PC-9 (cell line): ENCODE measurements around the gene ZFP14. TPM values are rescaled to one million over a fixed set of nuclear protein-coding genes. Genes with fewer than 3 reads are reported as not detected.
"Not testable (repeated sequence)": the region's sequence is repeated elsewhere in the genome, so short reads cannot be mapped to it uniquely, and the experiment has no call there.

Experiments
- BruUV-seq: library from RNA; stranded (reverse); fragments of 400-500 nt; replicated peaks from 2 replicates; lab custom pipeline; 2021; lab: Mats Ljungman, UMichigan
- CTCF ChIA-PET: fragments of 300-600 bp; sonication (Branson Sonifier 250); formaldehyde crosslinking; loops from one replicate; lab custom pipeline; 2022; ENCODE audit warnings: antibody characterized with exemption; lab: Charles Lee
- POLR2A ChIA-PET: fragments of 300-600 bp; sonication (Branson Sonifier 250); formaldehyde crosslinking; loops from one replicate; lab custom pipeline; 2022; ENCODE audit warnings: antibody characterized with exemption; ENCODE audit not compliant: unreplicated experiment; lab: Charles Lee
- DNase-seq, 2 experiments: peaks; one replicate each; pipeline versions ENCODE4 v3.0.0 to v3.0.0-alpha.2; 2015 to 2022; ENCODE audit warnings: mixed read lengths in 1 of 2
- H2AFZ ChIP-seq: fragments of 200-600 bp; sonication (generic); 2 replicates; pipeline ENCODE4 v1.8.1; 2017; ENCODE audit warnings: antibody characterized with exemption
- H3F3A ChIP-seq: fragments of 200-600 bp; sonication (generic); 2 replicates; pipeline ENCODE4 v1.8.1; 2017; ENCODE audit warnings: antibody characterized with exemption, mild to moderate bottlenecking, low read depth; ENCODE audit not compliant: insufficient read depth
- H3K27ac ChIP-seq: fragments of 200-600 bp; sonication (generic); 2 replicates; pipeline ENCODE4 v1.6.1; 2016; ENCODE audit warnings: mixed run types
- H3K27me3 ChIP-seq: fragments of 200-600 bp; sonication (generic); 2 replicates; pipeline ENCODE4 v1.6.1; 2016; ENCODE audit warnings: low read depth, mixed run types; ENCODE audit not compliant: insufficient read depth
- H3K36me3 ChIP-seq: fragments of 200-600 bp; sonication (generic); 2 replicates; pipeline ENCODE4 v1.6.1; 2016; ENCODE audit warnings: low read depth, mixed run types
- H3K4me1 ChIP-seq: fragments of 200-600 bp; sonication (generic); replicated peaks from 2 replicates; pipeline ENCODE4 v1.6.1; 2016; ENCODE audit warnings: mixed run types; ENCODE audit not compliant: insufficient read depth
- H3K4me2 ChIP-seq: fragments of 200-600 bp; sonication (generic); 2 replicates; pipeline ENCODE4 v1.6.1; 2017; ENCODE audit warnings: mixed run types
- H3K4me3 ChIP-seq: fragments of 200-600 bp; sonication (generic); 2 replicates; pipeline ENCODE4 v1.6.1; 2016; ENCODE audit warnings: mixed run types
- H3K79me2 ChIP-seq: fragments of 200-600 bp; sonication (generic); 2 replicates; pipeline ENCODE4 v1.6.1; 2017; ENCODE audit warnings: low read depth, mixed run types
- H3K9me2 ChIP-seq: fragments of 200-600 bp; sonication (generic); 2 replicates; pipeline ENCODE4 v1.8.1; 2017; ENCODE audit warnings: mild to moderate bottlenecking; ENCODE audit not compliant: insufficient read depth
- H3K9me3 ChIP-seq: fragments of 200-600 bp; sonication (generic); 2 replicates; pipeline ENCODE4 v1.8.1; 2016; ENCODE audit warnings: low read depth; ENCODE audit not compliant: insufficient read depth
- H4K20me1 ChIP-seq: fragments of 200-600 bp; sonication (generic); 2 replicates; pipeline ENCODE4 v1.8.1; 2017; ENCODE audit not compliant: insufficient read depth
- intact Hi-C: fragments of 100-400 bp; cut with micrococcal nuclease; formaldehyde crosslinking; loops from one replicate; pipeline ENCODE4 v1.10.0; 2022; ENCODE audit not compliant: unreplicated experiment
- total RNA-seq: library from RNA; stranded (reverse); gene quantifications from 2 replicates; pipeline ENCODE4 v1.2.3, GENCODE V29; 2021

ZFP14 gene
- total RNA-seq, 1 experiment from 2014 or later, result 6.7 TPM

DNA sequence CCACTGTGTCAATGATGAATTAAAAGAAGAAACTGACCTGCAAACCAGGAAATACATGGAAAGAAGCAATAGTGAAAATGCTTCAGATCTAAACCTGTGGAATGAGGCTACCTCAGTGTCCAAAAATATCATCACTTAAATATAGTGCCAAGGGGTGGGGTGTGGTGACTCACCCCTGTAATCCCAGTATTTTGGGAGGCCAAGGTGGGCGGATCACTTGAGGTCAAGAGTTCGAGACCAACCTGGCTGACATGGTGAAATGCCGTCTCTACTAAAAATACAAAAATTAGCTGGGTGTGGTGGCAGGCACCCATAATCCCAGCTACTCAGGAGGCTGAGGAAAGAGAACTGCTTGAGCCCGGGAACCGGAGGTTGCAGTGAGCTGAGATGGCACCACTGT is 64.9 kb downstream of the ZFP14 start:
- H3K27me3 ChIP-seq, H3K9me2 ChIP-seq, H3K4me2 ChIP-seq, intact Hi-C loops, H3K4me3 ChIP-seq, POLR2A ChIA-PET, H3K36me3 ChIP-seq, CTCF ChIA-PET, H3K79me2 ChIP-seq, H2AFZ ChIP-seq, H4K20me1 ChIP-seq, DNase-seq, H3K9me3 ChIP-seq, BruUV-seq, H3K27ac ChIP-seq, H3K4me1 ChIP-seq, H3F3A ChIP-seq: not testable (repeated sequence)

DNA sequence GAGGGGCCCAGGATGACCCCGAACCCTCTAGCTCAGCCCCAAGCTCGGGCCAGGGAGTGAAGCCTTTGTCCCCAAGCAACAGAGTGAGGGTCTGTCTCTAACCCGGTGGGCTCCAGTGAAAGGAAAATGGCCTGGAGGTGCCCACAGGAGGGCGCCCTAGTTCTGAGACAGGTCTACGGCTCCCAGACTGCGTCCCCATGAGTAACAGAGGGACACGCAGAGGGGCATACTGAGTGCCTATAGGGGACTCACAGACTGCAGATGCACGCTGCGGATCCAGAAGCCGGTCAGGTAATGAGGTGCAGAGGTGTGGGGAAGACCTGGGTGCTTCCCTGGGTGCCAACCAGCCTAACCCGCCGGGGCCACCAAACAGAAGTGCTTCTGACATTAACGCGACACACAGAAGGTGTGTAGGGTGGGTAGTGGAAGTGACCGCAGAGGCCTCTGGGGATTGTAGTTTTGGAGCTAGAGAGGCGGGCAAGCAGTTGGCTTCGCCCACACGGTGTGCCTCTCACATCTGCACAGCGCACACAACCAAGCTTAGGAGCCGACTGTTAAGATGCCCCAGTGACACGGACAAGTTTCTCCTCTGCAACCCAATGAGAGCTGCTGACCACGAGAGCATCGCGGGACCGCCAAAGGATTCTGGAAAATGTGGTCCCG is 67.8 kb downstream of the ZFP14 start:
- intact Hi-C loops, H3K27me3 ChIP-seq, POLR2A ChIA-PET, BruUV-seq, H3K9me2 ChIP-seq, H3K4me2 ChIP-seq, H3K9me3 ChIP-seq, H3K4me1 ChIP-seq, CTCF ChIA-PET, H3K79me2 ChIP-seq, H3K4me3 ChIP-seq, H4K20me1 ChIP-seq, DNase-seq, H2AFZ ChIP-seq, H3K36me3 ChIP-seq, H3K27ac ChIP-seq, H3F3A ChIP-seq: not testable (repeated sequence)

DNA sequence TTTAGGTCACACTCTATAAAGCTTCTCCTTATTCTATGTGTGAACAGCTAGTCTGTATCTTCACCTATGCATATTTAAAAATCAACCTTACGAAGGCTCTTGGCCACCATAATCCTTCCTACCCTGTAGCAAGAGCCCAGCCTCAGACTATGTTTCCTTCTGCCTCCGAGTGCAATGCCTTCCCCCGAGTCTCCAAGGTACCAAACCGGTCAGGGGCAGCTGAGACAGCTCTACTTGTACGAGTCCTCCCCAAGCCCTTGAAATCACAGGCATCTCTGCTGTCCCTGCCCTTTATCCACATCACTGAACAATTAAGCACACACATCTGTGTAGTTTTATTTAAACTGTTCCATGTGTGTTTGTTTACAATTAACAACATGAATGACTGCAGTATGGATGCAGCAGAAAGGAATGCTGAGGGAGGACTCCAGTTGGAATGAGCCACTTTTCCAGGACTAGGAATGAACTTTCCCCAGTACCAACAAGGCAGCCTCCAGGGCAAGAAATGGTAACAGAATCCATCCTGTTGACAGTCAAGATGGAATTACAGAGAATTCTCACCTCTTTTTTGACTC is 68.5 kb downstream of the ZFP14 start:
- H3K36me3 ChIP-seq, H4K20me1 ChIP-seq, H3K27ac ChIP-seq, BruUV-seq, H3K9me3 ChIP-seq, H2AFZ ChIP-seq, H3K9me2 ChIP-seq, H3K4me1 ChIP-seq, DNase-seq, H3K4me3 ChIP-seq, H3K4me2 ChIP-seq, intact Hi-C loops, CTCF ChIA-PET, H3F3A ChIP-seq, H3K27me3 ChIP-seq, POLR2A ChIA-PET, H3K79me2 ChIP-seq: not testable (repeated sequence)

DNA sequence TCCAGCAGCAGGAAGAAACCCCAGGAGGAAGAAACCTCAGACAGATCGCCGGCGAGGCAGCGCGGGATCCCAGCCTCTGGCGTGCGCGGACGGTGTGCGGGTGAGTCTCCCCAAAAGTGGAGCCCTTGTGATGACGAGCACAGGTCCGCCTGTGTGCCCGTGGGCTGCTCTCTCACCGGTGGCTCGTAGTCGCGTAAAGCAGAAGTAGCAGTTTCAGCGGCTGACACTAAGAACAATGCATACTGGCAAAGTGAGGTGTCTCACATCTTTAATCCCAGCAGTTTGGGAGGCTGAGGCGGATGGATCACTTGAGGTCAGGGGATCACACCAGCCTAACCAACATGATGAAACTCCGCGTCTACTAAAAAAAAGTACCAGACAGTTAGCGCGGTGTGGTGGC is 69.2 kb downstream of the ZFP14 start:
- H2AFZ ChIP-seq, intact Hi-C loops, H3K9me3 ChIP-seq, H3K9me2 ChIP-seq, H3K79me2 ChIP-seq, H3K36me3 ChIP-seq, POLR2A ChIA-PET, H3F3A ChIP-seq, H4K20me1 ChIP-seq, DNase-seq, H3K4me1 ChIP-seq, H3K4me2 ChIP-seq, BruUV-seq, H3K4me3 ChIP-seq, CTCF ChIA-PET, H3K27ac ChIP-seq, H3K27me3 ChIP-seq: not testable (repeated sequence)

DNA sequence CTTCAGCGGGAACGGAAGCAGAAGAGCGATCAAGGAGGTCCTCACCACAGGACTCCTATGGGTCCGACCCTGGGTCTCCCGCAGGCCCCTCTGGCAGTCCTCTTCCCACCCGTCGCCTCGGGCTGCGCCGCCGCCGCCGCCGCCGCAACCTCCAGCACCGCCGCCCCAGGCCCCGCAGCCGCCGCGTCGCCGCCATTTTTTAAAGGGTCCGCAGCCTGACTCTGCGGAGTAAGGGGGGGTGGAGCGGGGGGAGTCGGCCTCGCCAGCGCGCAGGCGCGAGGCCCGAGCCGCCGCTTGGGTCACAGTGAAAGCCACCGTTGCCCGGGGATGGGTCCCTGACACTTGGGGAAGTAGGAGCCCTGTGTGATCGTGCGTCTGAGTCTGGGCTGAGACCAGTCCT is 69.7 kb downstream of the ZFP14 start:
- intact Hi-C loops, CTCF ChIA-PET, H3K4me3 ChIP-seq: not testable (repeated sequence)

DNA sequence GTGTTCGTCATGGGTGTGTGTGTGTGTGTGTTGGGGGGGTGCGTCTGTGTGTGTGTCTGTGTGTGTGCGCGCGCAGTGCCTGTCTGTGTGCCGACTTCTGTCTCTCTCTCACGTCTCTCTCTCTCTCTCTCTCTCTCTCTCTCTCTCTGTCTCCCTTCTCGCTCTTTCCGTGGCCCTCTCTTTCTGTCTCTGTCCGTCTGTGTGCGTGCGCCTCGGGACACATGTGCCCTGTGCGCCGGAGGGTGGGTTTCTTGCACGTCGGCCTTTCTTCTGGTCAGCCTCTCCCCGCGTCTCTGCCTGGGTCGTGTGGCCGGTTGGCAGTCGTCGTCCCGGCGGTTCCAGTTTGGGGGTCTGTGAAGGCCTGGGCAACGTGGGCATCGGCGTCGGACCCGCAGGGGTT is 86.7 kb downstream of the ZFP14 start:
- H3K4me1 ChIP-seq, H3K27ac ChIP-seq, DNase-seq, H3K9me2 ChIP-seq, POLR2A ChIA-PET, H2AFZ ChIP-seq, H3K4me3 ChIP-seq, intact Hi-C loops, H3K9me3 ChIP-seq, H4K20me1 ChIP-seq, BruUV-seq, H3F3A ChIP-seq, H3K36me3 ChIP-seq, H3K79me2 ChIP-seq, H3K4me2 ChIP-seq, H3K27me3 ChIP-seq, CTCF ChIA-PET: not testable (repeated sequence)

More for the DNA sequence above, 69.7 kb downstream of the ZFP14 start:
- DNase-seq, POLR2A ChIA-PET, H3K4me1 ChIP-seq, H3K4me2 ChIP-seq, H4K20me1 ChIP-seq, BruUV-seq, H3F3A ChIP-seq, H3K36me3 ChIP-seq, H3K79me2 ChIP-seq, H3K9me3 ChIP-seq, H3K9me2 ChIP-seq, H2AFZ ChIP-seq, H3K27ac ChIP-seq, H3K27me3 ChIP-seq: not testable (repeated sequence)
